CD14-positive monocyte (primary cell): ENCODE measurements around the gene GALNTL6. TPM values are rescaled to one million over a fixed set of nuclear protein-coding genes. Genes with fewer than 3 reads are reported as not detected.

Experiments
- DNase-seq, 3 donors: peaks; one replicate each; pipeline ENCODE4 v3.0.0-alpha.2; 2011 to 2022
- H2AFZ ChIP-seq: 2 replicates; pipeline ENCODE4 v1.6.0; 2012; ENCODE audit warnings: mild to moderate bottlenecking, low read depth, low read length, inconsistent platforms; ENCODE audit not compliant: insufficient read depth, poor library complexity, severe bottlenecking
- H3K27ac ChIP-seq, 2 donors: 1 replicate in 1 of 2; 2 replicates in 1 of 2; pipeline ENCODE4 v1.5.1; 2012 to 2013; ENCODE audit warnings: low read length in 2 of 2, control low read depth in 1 of 2, inconsistent platforms in 1 of 2, low read depth in 1 of 2, mild to moderate bottlenecking in 1 of 2
- H3K27me3 ChIP-seq, 2 donors: one replicate each; pipeline versions ENCODE4 v1.6.0 to v1.6.1; 2011 to 2013; ENCODE audit warnings: low read length in 2 of 2; ENCODE audit not compliant: control insufficient read depth in 2 of 2, insufficient read depth in 2 of 2
- H3K36me3 ChIP-seq, 2 donors: replicated peaks in 1 of 2; 1 replicate in 1 of 2; 2 replicates in 1 of 2; pipeline versions ENCODE4 v1.5.1 to v1.6.1; 2012 to 2013; ENCODE audit warnings: low read length in 2 of 2, control low read depth in 1 of 2, inconsistent platforms in 1 of 2, mild to moderate bottlenecking in 1 of 2; ENCODE audit not compliant: insufficient read depth in 2 of 2, control insufficient read depth in 1 of 2
- H3K4me1 ChIP-seq, 2 donors: 1 replicate in 1 of 2; 2 replicates in 1 of 2; pipeline versions ENCODE4 v1.5.1 to v1.6.1; 2012 to 2013; ENCODE audit warnings: low read length in 2 of 2, control low read depth in 1 of 2, inconsistent platforms in 1 of 2, mild to moderate bottlenecking in 1 of 2, moderate library complexity in 1 of 2; ENCODE audit not compliant: insufficient read depth in 2 of 2, control insufficient read depth in 1 of 2
- H3K4me2 ChIP-seq: replicated peaks from 2 replicates; pipeline ENCODE3; 2012; ENCODE audit warnings: low read length, moderate library complexity, mild to moderate bottlenecking; ENCODE audit not compliant: poor library complexity, severe bottlenecking; ENCODE audit errors: extremely low read depth
- H3K4me3 ChIP-seq, 3 experiments: fragments of 200-600 bp in 1 of 3; sonication (generic) in 1 of 3; replicated peaks in 1 of 3; 1 replicate in 2 of 3; 2 replicates in 1 of 3; pipeline ENCODE4 v1.5.1; 2011 to 2013; ENCODE audit warnings: low read length in 3 of 3, mild to moderate bottlenecking in 3 of 3, control low read depth in 2 of 3, low read depth in 2 of 3, inconsistent platforms in 1 of 3, moderate library complexity in 1 of 3
- H3K79me2 ChIP-seq: 2 replicates; pipeline ENCODE4 v1.6.0; 2012; ENCODE audit warnings: mild to moderate bottlenecking, control low read depth, inconsistent platforms, low read length, moderate library complexity; ENCODE audit not compliant: insufficient read depth
- H3K9ac ChIP-seq: 2 replicates; pipeline ENCODE4 v1.6.0; 2017; ENCODE audit warnings: low read length, mild to moderate bottlenecking; ENCODE audit not compliant: insufficient read depth, poor library complexity, severe bottlenecking
- H3K9me3 ChIP-seq, 2 donors: replicated peaks in 1 of 2; 1 replicate in 1 of 2; 2 replicates in 1 of 2; pipeline versions ENCODE4 v1.5.1 to v1.6.1; 2012 to 2013; ENCODE audit warnings: low read length in 2 of 2, control low read depth in 1 of 2; ENCODE audit not compliant: control insufficient read depth in 1 of 2, insufficient read depth in 1 of 2
- H4K20me1 ChIP-seq: 2 replicates; pipeline ENCODE4 v1.6.0; 2012; ENCODE audit warnings: mild to moderate bottlenecking, low read length, control low read depth, moderate library complexity; ENCODE audit not compliant: insufficient read depth
- H3K27ac Mint-ChIP-seq, 7 donors: one replicate each; pipeline ENCODE4 v1.8.0; 2020; ENCODE audit warnings: mild to moderate bottlenecking in 7 of 7, mixed read lengths in 7 of 7, moderate library complexity in 6 of 7, inconsistent platforms in 2 of 7
- H3K27me3 Mint-ChIP-seq, 3 donors: one replicate each; pipeline ENCODE4 v1.8.0; 2021 to 2022; ENCODE audit warnings: low read depth in 3 of 3, mild to moderate bottlenecking in 3 of 3, mixed read lengths in 3 of 3, moderate library complexity in 3 of 3, inconsistent platforms in 1 of 3
- H3K36me3 Mint-ChIP-seq, 2 donors: one replicate each; pipeline ENCODE4 v1.8.0; 2020; ENCODE audit warnings: mixed read lengths in 2 of 2, inconsistent platforms in 1 of 2, mild to moderate bottlenecking in 1 of 2
- H3K4me1 Mint-ChIP-seq: one replicate; pipeline ENCODE4 v1.8.0; 2020; ENCODE audit warnings: mild to moderate bottlenecking, mixed read lengths
- H3K4me3 Mint-ChIP-seq, 2 donors: one replicate each; pipeline ENCODE4 v1.8.0; 2020; ENCODE audit warnings: mild to moderate bottlenecking in 2 of 2, mixed read lengths in 2 of 2, moderate library complexity in 1 of 2
- H3K9me3 Mint-ChIP-seq, 7 donors: one replicate each; pipeline ENCODE4 v1.8.0; 2020 to 2022; ENCODE audit warnings: mixed read lengths in 7 of 7, mild to moderate bottlenecking in 6 of 7, moderate library complexity in 6 of 7, inconsistent platforms in 2 of 7
- CTCF ChIP-seq: fragments of 200-600 bp; IDR thresholded peaks from one replicate; pipeline ENCODE4 v1.8.0; 2022; ENCODE audit warnings: antibody characterized with exemption, mild to moderate bottlenecking
- WGBS: methylation state at CpG from one replicate; pipeline ENCODE4 v1.1.5; 2013; ENCODE audit warnings: missing lambda C conversion rate; ENCODE audit not compliant: insufficient coverage; 5-methylcytosine and 5-hydroxymethylcytosine counted together
- intact Hi-C, 2 donors: fragments of 100-400 bp; cut with micrococcal nuclease; formaldehyde crosslinking; loops; one replicate each; pipeline versions ENCODE4 v1.15.0 to v1.15.1; 2023
- polyA plus RNA-seq, 3 donors: library from polyadenylated mRNA; depleted of rRNA in 1 of 3; unstranded in 2 of 3; stranded (reverse) in 1 of 3; fragments of 300-500 nt in 2 of 3; fragments of >200 nt in 1 of 3; fragmentation: Illumina TruSeq in 2 of 3; gene quantifications; 1 replicate in 2 of 3; 2 replicates in 1 of 3; pipeline ENCODE4 v1.2.3, GENCODE V29; 2012 to 2021

Gene GALNTL6
- polyA plus RNA-seq, 3 donors: 0.05 TPM; not detected in 2

GRCh38 chr4:172369471-172369959 is 556.3 kb downstream of the GALNTL6 start:
- 90% methylated on average over 22 of the region's 25 CpGs for WGBS
- H3K27ac Mint-ChIP-seq: no peak overlapping the region
- no peak overlapping the region for H2AFZ ChIP-seq
- no peak overlapping the region for H3K4me3 ChIP-seq
- H3K4me1 ChIP-seq: no peaks in the 10 kb centered on the region
- no peak overlapping the region for H3K9ac ChIP-seq
- no peak for DNase-seq
- H3K36me3 Mint-ChIP-seq: no peaks in the 10 kb centered on the region
- no peak overlapping the region for H3K4me3 Mint-ChIP-seq
- no peak overlapping the region for H3K4me2 ChIP-seq
- H3K27ac ChIP-seq: no peak overlapping the region
- H3K27me3 ChIP-seq: no peaks in the 10 kb centered on the region
- no peak for TF ChIP-seq CTCF
- H4K20me1 ChIP-seq: no peaks in the 10 kb centered on the region
- no peaks in the 10 kb centered on the region for H3K4me1 Mint-ChIP-seq
- no peaks in the 10 kb centered on the region for H3K27me3 Mint-ChIP-seq
- H3K79me2 ChIP-seq: no peaks in the 10 kb centered on the region
- no peaks in the 10 kb centered on the region for H3K36me3 ChIP-seq
- intact Hi-C loops: no loop called here
- H3K9me3 ChIP-seq: peaks cover 9 to 23% of the 10 kb centered on the region in 2 donors
- H3K9me3 Mint-ChIP-seq: peaks cover 9 to 27% (median 23%) of the 10 kb centered on the region in 7 donors

GRCh38 chr4:172377486-172378140 is 564.4 kb downstream of the GALNTL6 start:
- Mint-ChIP-seq H3K36me3 (no peaks in the 10 kb centered on the region), H3K4me1 (no peaks in the 10 kb centered on the region), H3K9me3 (peaks cover 10 to 25% (median 21%) of the 10 kb centered on the region in 7 donors), H3K4me3 (no peak overlapping the region), H3K27me3 (no peaks in the 10 kb centered on the region), H3K27ac (no peak overlapping the region)
- H2AFZ ChIP-seq: no peak overlapping the region
- H3K9ac ChIP-seq: no peak overlapping the region
- peaks cover 7 to 13% of the 10 kb centered on the region in 2 donors for H3K9me3 ChIP-seq
- H3K36me3 ChIP-seq: no peaks in the 10 kb centered on the region
- TF ChIP-seq CTCF: no peak
- H3K27me3 ChIP-seq: no peaks in the 10 kb centered on the region
- no peaks in the 10 kb centered on the region for H3K4me1 ChIP-seq
- H3K27ac ChIP-seq: no peak overlapping the region
- no peaks in the 10 kb centered on the region for H3K79me2 ChIP-seq
- no peak for DNase-seq
- 95% methylated on average over 19 of the region's 27 CpGs for WGBS
- no peak overlapping the region for H3K4me2 ChIP-seq
- H3K4me3 ChIP-seq: no peak overlapping the region
- H4K20me1 ChIP-seq: no peaks in the 10 kb centered on the region
- intact Hi-C loops: no loop called here
